Activated CD4-positive, CD25-positive, alpha-beta regulatory T cell treated with anti-CD3 and anti-CD28 coated beads, Interleukin-2, amount 50 U/mL, for 72 hours (primary cell): ENCODE measurements around the gene DNAL4.
A peak's percentile ranks its signal among the peaks of the same experiment; 100 is the strongest.

Experiments
- DNase-seq: peaks from one replicate; pipeline ENCODE4 v3.0.0; 2021

Gene DNAL4

GRCh38 chr22:38756711-38757463 is 37.1 kb downstream of the DNAL4 start:
- no peak for DNase-seq

- peak; percentile 96 for DNase-seq
Measured at GRCh38 chr22:38755911-38756532, 37.9 kb downstream of the DNAL4 start, which contains the start of gene SUN2. Gene SUN2, minus strand, starts transcription at chr22:38755998. Its CDS starts 3,370 bp downstream, at chr22:38752628.

- peak; percentile 81 for DNase-seq
Measured at GRCh38 chr22:38755155-38755910, 38.6 kb downstream of the DNAL4 start.

- no peak for DNase-seq
Measured at GRCh38 chr22:38754751-38755154, 39.2 kb downstream of the DNAL4 start.

GRCh38 chr22:38753948-38754750 is 39.8 kb downstream of the DNAL4 start:
- no peak for DNase-seq

GRCh38 chr22:38751422-38752346 is 42.3 kb downstream of the DNAL4 start:
- peak; percentile 73 for DNase-seq

- DNase-seq, result no peak
Measured at GRCh38 chr22:38751066-38751421, 42.9 kb downstream of the DNAL4 start.

- DNase-seq, result no peak
Measured at GRCh38 chr22:38750638-38751037, 43.3 kb downstream of the DNAL4 start.

- DNase-seq, result no peak
Measured at GRCh38 chr22:38750104-38750503, 43.8 kb downstream of the DNAL4 start.

- no peak for DNase-seq
Measured at GRCh38 chr22:38748487-38749136, 45.3 kb downstream of the DNAL4 start.

GRCh38 chr22:38745676-38746460 is 48.1 kb downstream of the DNAL4 start:
- no peak for DNase-seq

- DNase-seq, result no peak
Measured at GRCh38 chr22:38744981-38745380, 49.0 kb downstream of the DNAL4 start.

- no peak for DNase-seq
Measured at GRCh38 chr22:38742176-38742942, 51.6 kb downstream of the DNAL4 start.

GRCh38 chr22:38741576-38741975 is 52.4 kb downstream of the DNAL4 start:
- no peak for DNase-seq

- DNase-seq, result no peak
Measured at GRCh38 chr22:38741166-38741565, 52.8 kb downstream of the DNAL4 start.

GRCh38 chr22:38740754-38741153 is 53.2 kb downstream of the DNAL4 start:
- DNase-seq, result no peak

- DNase-seq, result no peak
Measured at GRCh38 chr22:38740116-38740723, 53.7 kb downstream of the DNAL4 start.

GRCh38 chr22:38739300-38740055 is 54.5 kb downstream of the DNAL4 start:
- no peak for DNase-seq
